ENCODE measurements around the gene STAG1.

GRCh38 chr3:136427236-136427635 lies 324.9 kb downstream of the STAG1 start:
- TF ChIP-seq CTCF (IDR thresholded peaks at IDR 0.05) (no peak), POLR2A (IDR thresholded peaks at IDR 0.05) (no peak)

Measured in body of pancreas (tissue), 4 donors.